A549 (cell line): ENCODE measurements around the gene SOX6. TPM values are rescaled to one million over a fixed set of nuclear protein-coding genes. Genes with fewer than 3 reads are reported as not detected.

Source experiments
- ATAC-seq, 2 experiments: fragments of 200-7000 bp in 1 of 2; fragments of >200 bp in 1 of 2; cut with Nextera tagmentation in 1 of 2; cut with Tn5 transposase in 1 of 2; 3 replicates each; pipeline versions ENCODE4 v1.8.0 to v1.9.1; 2018 to 2020; ENCODE audit warnings: mild to moderate bottlenecking in 1 of 2, moderate library complexity in 1 of 2
- CTCF ChIA-PET: fragments of 300-600 bp; sonication (Branson Sonifier 250); formaldehyde crosslinking; extraction: SDS; loops from one replicate; lab custom pipeline; 2021; ENCODE audit warnings: antibody characterized with exemption, inconsistent platforms; lab: Yijun Ruan, JAX
- POLR2A ChIA-PET: fragments of 350-600 bp; formaldehyde crosslinking; extraction: SDS; loops from one replicate; lab custom pipeline; 2021; ENCODE audit warnings: antibody characterized with exemption, inconsistent platforms; lab: Yijun Ruan, JAX
- DNase-seq, 2 experiments: peaks; one replicate each; pipeline versions ENCODE4 v3.0.0 to v3.0.0-alpha.2; 2011 to 2016; ENCODE audit warnings: low read depth in 1 of 2, low spot score in 1 of 2
- FAIRE-seq: peaks from 2 replicates; lab custom pipeline; 2011; peaks lifted over from hg19 to GRCh38; lab: Jason Lieb, UNC
- H3K27ac ChIP-seq, 2 experiments: fragments of >200 bp; sonication (Bioruptor Twin); formaldehyde crosslinking; 3 replicates each; pipeline ENCODE4 v1.5.1; 2016 to 2017
- H3K4me1 ChIP-seq: fragments of >200 bp; sonication (Bioruptor Twin); formaldehyde crosslinking; 3 replicates; pipeline ENCODE4 v1.6.1; 2016
- H3K4me2 ChIP-seq: fragments of >200 bp; sonication (Bioruptor Twin); formaldehyde crosslinking; 3 replicates; pipeline ENCODE4 v1.6.1; 2016
- H3K4me3 ChIP-seq: fragments of >200 bp; sonication (Bioruptor Twin); formaldehyde crosslinking; 3 replicates; pipeline ENCODE4 v1.5.1; 2016
- H3K9me3 ChIP-seq: fragments of >200 bp; sonication (Bioruptor Twin); formaldehyde crosslinking; 3 replicates; pipeline ENCODE4 v1.6.1; 2016
- BHLHE40 ChIP-seq: IDR thresholded peaks from 2 replicates; pipeline ENCODE4 v1.6.1; 2012; ENCODE audit warnings: low read depth, low read length, inconsistent platforms
- CBX8 ChIP-seq: fragments of 200-600 bp; sonication (generic); IDR thresholded peaks from 2 replicates; pipeline ENCODE4 v1.6.1; 2016
- EHMT2 ChIP-seq: fragments of 200-600 bp; sonication (generic); IDR thresholded peaks from 2 replicates; pipeline ENCODE4 v1.6.1; 2016; ENCODE audit warnings: antibody characterized with exemption, low read depth, mild to moderate bottlenecking, moderate library complexity
- ELK1 ChIP-seq: fragments of 150-350 bp; IDR thresholded peaks from 2 replicates; pipeline ENCODE4 v1.6.1; 2014; ENCODE audit warnings: low read depth, mild to moderate bottlenecking, low read length
- EP300 ChIP-seq, 2 experiments: fragments of >200 bp; sonication (Bioruptor Twin); formaldehyde crosslinking; IDR thresholded peaks; 2 replicates in 1 of 2; 3 replicates in 1 of 2; pipeline ENCODE4 v1.6.1; 2016 to 2017
- ESRRA ChIP-seq: fragments of 150-350 bp; IDR thresholded peaks from 2 replicates; pipeline ENCODE4 v1.6.1; 2014; ENCODE audit warnings: mild to moderate bottlenecking, low read length, borderline replicate concordance
- HDAC2 ChIP-seq: fragments of 200-600 bp; sonication (generic); IDR thresholded peaks from 2 replicates; pipeline ENCODE4 v1.6.1; 2016
- HOXB13 ChIP-seq: fragments of 250-450 bp; sonication (Bioruptor Pico); IDR thresholded peaks from 2 replicates; pipeline ENCODE4 v1.5.0; 2020; ENCODE audit warnings: low read depth, mild to moderate bottlenecking, moderate library complexity
- HOXB5 ChIP-seq: fragments of 250-450 bp; sonication (Bioruptor Pico); IDR thresholded peaks from 2 replicates; pipeline ENCODE4 v1.5.0; 2020; ENCODE audit warnings: mild to moderate bottlenecking, moderate library complexity
- JUNB ChIP-seq: fragments of >200 bp; sonication (Bioruptor Twin); formaldehyde crosslinking; IDR thresholded peaks from 2 replicates; pipeline ENCODE4 v1.6.1; 2016
- KDM1A ChIP-seq: fragments of 200-600 bp; sonication (generic); IDR thresholded peaks from 2 replicates; pipeline ENCODE4 v1.6.1; 2016; ENCODE audit warnings: low read depth, mild to moderate bottlenecking
- MAFK ChIP-seq: fragments of 450-650 bp; IDR thresholded peaks from 2 replicates; pipeline ENCODE4 v1.6.1; 2014; ENCODE audit not compliant: partially characterized antibody
- MYC ChIP-seq: IDR thresholded peaks from 2 replicates; pipeline ENCODE4 v1.6.1; 2012; ENCODE audit warnings: mild to moderate bottlenecking, inconsistent platforms, low read length, improper control_type of control experiment, borderline replicate concordance
- NFE2L2 ChIP-seq: fragments of 150-350 bp; conservative IDR thresholded peaks from 2 replicates; pipeline ENCODE4 v1.6.1; 2014; ENCODE audit warnings: low read length
- PBX3 ChIP-seq: IDR thresholded peaks from 2 replicates; pipeline ENCODE4 v1.6.1; 2012
- POLR2A ChIP-seq: IDR thresholded peaks from 2 replicates; pipeline ENCODE4 v1.6.1; 2012; ENCODE audit warnings: mild to moderate bottlenecking, low read length
- POLR2AphosphoS2 ChIP-seq: conservative IDR thresholded peaks from 2 replicates; pipeline ENCODE4 v1.6.1; 2012; ENCODE audit warnings: low read length, improper control_type of control experiment, inconsistent platforms
- RAD21 ChIP-seq, 2 experiments: fragments of >200 bp in 1 of 2; sonication (Bioruptor Twin) in 1 of 2; formaldehyde crosslinking in 1 of 2; IDR thresholded peaks in 1 of 2; conservative IDR thresholded peaks in 1 of 2; 2 replicates in 1 of 2; 3 replicates in 1 of 2; pipeline ENCODE4 v1.6.1; 2012 to 2018; ENCODE audit warnings: inconsistent platforms in 1 of 2
- RCOR1 ChIP-seq: fragments of 150-350 bp; IDR thresholded peaks from 2 replicates; pipeline ENCODE4 v1.6.1; 2014; ENCODE audit warnings: antibody characterized with exemption, low read length, low read depth
- TFCP2L1 ChIP-seq: fragments of 250-450 bp; sonication (Bioruptor Pico); IDR thresholded peaks from 2 replicates; pipeline ENCODE4 v1.5.0; 2021; ENCODE audit warnings: mild to moderate bottlenecking
- USF2 ChIP-seq: fragments of 450-650 bp; IDR thresholded peaks from 2 replicates; pipeline ENCODE4 v1.6.1; 2014; ENCODE audit warnings: antibody characterized with exemption
- ZC3H11A ChIP-seq: fragments of 450-650 bp; IDR thresholded peaks from 2 replicates; pipeline ENCODE4 v1.6.1; 2014; ENCODE audit warnings: antibody characterized with exemption, mild to moderate bottlenecking
- WGBS: methylation state at CpG from one replicate; pipeline ENCODE4 v1.1.6; 2017; ENCODE audit errors: missing lambda C conversion rate; 5-methylcytosine and 5-hydroxymethylcytosine counted together
- polyA minus RNA-seq: library from RNA; depleted of rRNA, polyadenylated mRNA; stranded (reverse); fragments of >200 nt; gene quantifications from 2 replicates; pipeline ENCODE4 v1.2.3, GENCODE V29; 2011; rRNA and poly(A)+ RNA removed
- polyA plus RNA-seq, 4 experiments: library from polyadenylated mRNA; depleted of rRNA in 3 of 4; stranded (reverse); fragments of >200 nt; fragmentation: RNase III in 1 of 4; extraction: RNeasy Plus Mini Kit Qiagen cat#74134 plus additional on column Dnase treatment in 1 of 4; gene quantifications; 2 replicates in 3 of 4; 3 replicates in 1 of 4; pipeline ENCODE4 v1.2.3, GENCODE V29; 2011 to 2017

Gene SOX6
- 0.18 and 0.37 TPM in 2 replicates for polyA plus RNA-seq (2011; rRNA removed)
- polyA plus RNA-seq (2012; cell fraction: cytosol; rRNA removed), result not detected in 2 replicates
- 0.01 TPM in 1 of 2 replicates, not detected in the other for polyA plus RNA-seq (2012; cell fraction: nucleus; rRNA removed)
- 0.07 to 0.08 TPM in 2 of 3 replicates, not detected in the other for polyA plus RNA-seq (2017; fragmentation: RNase III; extraction: RNeasy Plus Mini Kit Qiagen cat#74134 plus additional on column Dnase treatment)
- polyA minus RNA-seq, result 0.87 and 1.1 TPM in 2 replicates

- H3K27ac ChIP-seq, result no peak within 1 kb of the TSS
- no peak within 1 kb of the TSS for H3K4me2 ChIP-seq
- DNase-seq (no peak), FAIRE-seq (no peak), ATAC-seq (no peak)
- TF ChIP-seq HOXB13 (CRISPR knock-in tag) (no peak), ELK1 (no peak), MYC (no peak), KDM1A (no peak), POLR2A (no peak), PBX3 (no peak), EP300 (IDR thresholded peaks at IDR 0.05) (no peak), BHLHE40 (no peak), NFE2L2 (no peak), HOXB5 (CRISPR knock-in tag) (no peak)
- no peaks in the 10 kb centered on the region for H3K4me1 ChIP-seq
- ChIA-PET POLR2A (no interaction called here), CTCF (no interaction called here)
- no peak within 1 kb of the TSS for H3K4me3 ChIP-seq
- WGBS, result 36% methylated on average over 3 of the region's 3 CpGs
- H3K9me3 ChIP-seq, result no peaks in the 10 kb centered on the region
These were observed at the start of gene SOX6 for GRCh38 chr11:16356057-16356760. TSS of gene SOX6 (minus strand) at chr11:16356546. CDS start at chr11:16341248, 15,298 bp downstream.

- no peaks in the 10 kb centered on the region for H3K9me3 ChIP-seq
- 58% methylated on average over 4 of the region's 4 CpGs for WGBS
- ChIA-PET CTCF (no interaction called here), POLR2A (no interaction called here)
- DNase-seq, result no peak
- H3K4me2 ChIP-seq, result no peak overlapping the region
- no peaks in the 10 kb centered on the region for H3K4me1 ChIP-seq
- no peak overlapping the region for H3K4me3 ChIP-seq
- no peak for ATAC-seq
- TF ChIP-seq TFCP2L1 (no peak), CBX8 (no peak), EHMT2 (no peak), HOXB5 (CRISPR knock-in tag) (no peak), MYC (no peak), ZC3H11A (no peak), JUNB (no peak), RCOR1 (no peak), ESRRA (no peak)
- no peak for FAIRE-seq
- H3K27ac ChIP-seq, result no peak overlapping the region
These were observed 48.5 kb upstream of the SOX6 start for GRCh38 chr11:16404781-16405285.

- ChIA-PET POLR2A (no interaction called here), CTCF (no interaction called here)
- Histone ChIP-seq H3K4me1 (no peaks in the 10 kb centered on the region), H3K27ac (no peak overlapping the region), H3K4me3 (no peak overlapping the region), H3K4me2 (no peak overlapping the region), H3K9me3 (no peaks in the 10 kb centered on the region)
- ATAC-seq (no peak), FAIRE-seq (no peak), DNase-seq (no peak)
- TF ChIP-seq HDAC2, result no peak
- TF ChIP-seq MYC, result no peak
- no peak for TF ChIP-seq POLR2A
- TF ChIP-seq USF2, result no peak
- TF ChIP-seq RAD21 (conservative IDR thresholded peaks at IDR 0.05 in 1 of 2, IDR thresholded peaks at IDR 0.05 in 1 of 2), result no peak
- TF ChIP-seq MAFK, result no peak
- no peak for TF ChIP-seq ESRRA
- no peak for TF ChIP-seq POLR2AphosphoS2
- 26% methylated on average over 1 of the region's 1 CpG for WGBS
These were observed 47.5 kb upstream of the SOX6 start for GRCh38 chr11:16403851-16404250.
